Inflammatory macrophage (primary cell): ENCODE measurements around the gene RASAL2.

Source experiments
- DNase-seq, 2 donors: peaks; one replicate each; pipeline ENCODE4 v3.0.0-alpha.2; 2020 to 2022

Gene RASAL2

GRCh38 chr1:178464141-178464540, 370.2 kb downstream of the RASAL2 start:
- no peak for DNase-seq

GRCh38 chr1:178464566-178464965, 370.7 kb downstream of the RASAL2 start:
- no peak for DNase-seq

GRCh38 chr1:178465011-178465410, 371.1 kb downstream of the RASAL2 start:
- DNase-seq, result no peak

- no peak for DNase-seq
Observed at GRCh38 chr1:178467837-178468236, 373.9 kb downstream of the RASAL2 start.

GRCh38 chr1:178470411-178470960, 376.6 kb downstream of the RASAL2 start:
- DNase-seq, result no peak

- DNase-seq, result no peak
Observed at GRCh38 chr1:178472531-178472930, 378.6 kb downstream of the RASAL2 start.

- no peak for DNase-seq
Observed at GRCh38 chr1:178477373-178477772, 383.5 kb downstream of the RASAL2 start.

- DNase-seq, result peak; percentile 15 to 22
Observed at GRCh38 chr1:178477841-178478240, 383.9 kb downstream of the RASAL2 start.

GRCh38 chr1:178483251-178483957, 389.5 kb downstream of the RASAL2 start:
- DNase-seq, result no peak

- DNase-seq, result peak in 1 of 2 donors; percentile 23
Observed at GRCh38 chr1:178484698-178485225, 390.9 kb downstream of the RASAL2 start.

- DNase-seq, result peak in 1 of 2 donors; percentile 14
Observed at GRCh38 chr1:178485541-178485981, 391.7 kb downstream of the RASAL2 start.

GRCh38 chr1:178486100-178487069, 392.5 kb downstream of the RASAL2 start:
- no peak for DNase-seq

- no peak for DNase-seq
Observed at GRCh38 chr1:178487070-178487615, 393.2 kb downstream of the RASAL2 start.

- DNase-seq, result no peak
Observed at GRCh38 chr1:178488393-178488792, 394.5 kb downstream of the RASAL2 start.

GRCh38 chr1:178489399-178489798, 395.5 kb downstream of the RASAL2 start:
- no peak for DNase-seq

GRCh38 chr1:178490136-178490535, 396.2 kb downstream of the RASAL2 start:
- DNase-seq, result no peak

- no peak for DNase-seq
Observed at GRCh38 chr1:178490967-178491366, 397.1 kb downstream of the RASAL2 start.

GRCh38 chr1:178491721-178492120, 397.8 kb downstream of the RASAL2 start:
- no peak for DNase-seq

- no peak for DNase-seq
Observed at GRCh38 chr1:178492341-178492740, 398.4 kb downstream of the RASAL2 start.

GRCh38 chr1:178493301-178493741, 399.4 kb downstream of the RASAL2 start:
- DNase-seq, result no peak

GRCh38 chr1:178494569-178494971, 400.7 kb downstream of the RASAL2 start:
- DNase-seq, result no peak

GRCh38 chr1:178495158-178495557, 401.3 kb downstream of the RASAL2 start:
- no peak for DNase-seq
